GM23338 (cell line): Measurements from ENCODE around the gene PLK2.

ENCODE experiments used
- CREB1 ChIP-seq: fragments of 250-450 bp; sonication (Bioruptor Pico); IDR thresholded peaks from 2 replicates; pipeline ENCODE4 v1.5.0; 2020; ENCODE audit warnings: low read depth, mild to moderate bottlenecking, moderate library complexity
- EZH2 ChIP-seq: fragments of 200-600 bp; sonication (generic); IDR thresholded peaks from one replicate; pipeline ENCODE4 v1.8.0; 2017; ENCODE audit warnings: antibody characterized with exemption, mild to moderate bottlenecking, low read depth; ENCODE audit not compliant: unreplicated experiment
- EZH2phosphoT487 ChIP-seq: fragments of 200-600 bp; sonication (generic); IDR thresholded peaks from one replicate; pipeline ENCODE4 v1.8.1; 2018; ENCODE audit warnings: antibody characterized with exemption; ENCODE audit not compliant: unreplicated experiment
- JUNB ChIP-seq: IDR thresholded peaks from one replicate; pipeline ENCODE4 v1.6.1; 2016; ENCODE audit warnings: antibody characterized with exemption; ENCODE audit not compliant: unreplicated experiment
- POLR2AphosphoS5 ChIP-seq: IDR thresholded peaks from 2 replicates; pipeline ENCODE4 v1.6.1; 2016; ENCODE audit warnings: antibody characterized with exemption, low read depth
- STAT1 ChIP-seq: IDR thresholded peaks from one replicate; pipeline ENCODE4 v1.6.1; 2016; ENCODE audit warnings: antibody characterized with exemption; ENCODE audit not compliant: unreplicated experiment
- ZNF114 ChIP-seq: fragments of 250-450 bp; sonication (Bioruptor Pico); IDR thresholded peaks from 2 replicates; pipeline ENCODE4 v1.5.0; 2020; ENCODE audit warnings: mild to moderate bottlenecking, moderate library complexity
- ZNF331 ChIP-seq: fragments of 250-450 bp; sonication (Bioruptor Pico); IDR thresholded peaks from 2 replicates; pipeline ENCODE4 v1.5.0; 2020; ENCODE audit warnings: low read depth, mild to moderate bottlenecking, moderate library complexity
- TF ChIP-seq, protein P1 (sequence below), 2 experiments: fragments of 200-600 bp in 1 of 2; sonication (generic) in 1 of 2; conservative IDR thresholded peaks; 2 replicates each; pipeline versions ENCODE4 v1.5.1 to v1.6.1; 2016 to 2017; ENCODE audit warnings: antibody characterized with exemption in 2 of 2, low read depth in 2 of 2, mild to moderate bottlenecking in 2 of 2, moderate library complexity in 1 of 2
- TF ChIP-seq, protein P2 (sequence below): IDR thresholded peaks from one replicate; pipeline ENCODE4 v1.6.1; 2018; ENCODE audit warnings: antibody characterized with exemption; ENCODE audit not compliant: unreplicated experiment

DNA sequence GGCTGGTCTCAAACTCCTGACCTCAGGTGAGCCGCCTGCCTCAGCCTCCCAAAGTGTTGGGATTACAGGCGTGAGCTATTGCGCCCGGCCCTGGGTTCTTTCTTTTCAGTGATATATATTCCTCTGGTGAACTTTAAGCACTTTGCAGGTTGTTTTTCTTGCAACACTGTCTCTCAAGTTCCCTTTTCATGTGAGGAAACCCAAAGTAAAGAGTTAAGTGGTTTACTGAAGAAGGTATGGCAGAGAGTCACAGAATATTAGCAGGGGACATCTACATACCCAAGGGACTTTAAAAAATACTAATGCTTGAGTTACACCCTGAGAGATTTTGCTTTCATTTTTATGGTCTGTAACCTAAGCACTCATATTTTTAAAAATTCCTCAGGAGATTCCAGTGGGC is 24.6 kb upstream of the PLK2 start:
- TF ChIP-seq, protein P1, sequence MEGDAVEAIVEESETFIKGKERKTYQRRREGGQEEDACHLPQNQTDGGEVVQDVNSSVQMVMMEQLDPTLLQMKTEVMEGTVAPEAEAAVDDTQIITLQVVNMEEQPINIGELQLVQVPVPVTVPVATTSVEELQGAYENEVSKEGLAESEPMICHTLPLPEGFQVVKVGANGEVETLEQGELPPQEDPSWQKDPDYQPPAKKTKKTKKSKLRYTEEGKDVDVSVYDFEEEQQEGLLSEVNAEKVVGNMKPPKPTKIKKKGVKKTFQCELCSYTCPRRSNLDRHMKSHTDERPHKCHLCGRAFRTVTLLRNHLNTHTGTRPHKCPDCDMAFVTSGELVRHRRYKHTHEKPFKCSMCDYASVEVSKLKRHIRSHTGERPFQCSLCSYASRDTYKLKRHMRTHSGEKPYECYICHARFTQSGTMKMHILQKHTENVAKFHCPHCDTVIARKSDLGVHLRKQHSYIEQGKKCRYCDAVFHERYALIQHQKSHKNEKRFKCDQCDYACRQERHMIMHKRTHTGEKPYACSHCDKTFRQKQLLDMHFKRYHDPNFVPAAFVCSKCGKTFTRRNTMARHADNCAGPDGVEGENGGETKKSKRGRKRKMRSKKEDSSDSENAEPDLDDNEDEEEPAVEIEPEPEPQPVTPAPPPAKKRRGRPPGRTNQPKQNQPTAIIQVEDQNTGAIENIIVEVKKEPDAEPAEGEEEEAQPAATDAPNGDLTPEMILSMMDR (conservative IDR thresholded peaks at IDR 0.05; ENCODE audit: low read depth in 2 of 2), result no peak
- TF ChIP-seq ZNF331 (CRISPR knock-in tag) (no peak), EZH2 (no peak), EZH2phosphoT487 (no peak), POLR2AphosphoS5 (no peak), STAT1 (no peak), CREB1 (CRISPR knock-in tag) (no peak), ZNF114 (no peak), JUNB (no peak)
- TF ChIP-seq, protein P2, sequence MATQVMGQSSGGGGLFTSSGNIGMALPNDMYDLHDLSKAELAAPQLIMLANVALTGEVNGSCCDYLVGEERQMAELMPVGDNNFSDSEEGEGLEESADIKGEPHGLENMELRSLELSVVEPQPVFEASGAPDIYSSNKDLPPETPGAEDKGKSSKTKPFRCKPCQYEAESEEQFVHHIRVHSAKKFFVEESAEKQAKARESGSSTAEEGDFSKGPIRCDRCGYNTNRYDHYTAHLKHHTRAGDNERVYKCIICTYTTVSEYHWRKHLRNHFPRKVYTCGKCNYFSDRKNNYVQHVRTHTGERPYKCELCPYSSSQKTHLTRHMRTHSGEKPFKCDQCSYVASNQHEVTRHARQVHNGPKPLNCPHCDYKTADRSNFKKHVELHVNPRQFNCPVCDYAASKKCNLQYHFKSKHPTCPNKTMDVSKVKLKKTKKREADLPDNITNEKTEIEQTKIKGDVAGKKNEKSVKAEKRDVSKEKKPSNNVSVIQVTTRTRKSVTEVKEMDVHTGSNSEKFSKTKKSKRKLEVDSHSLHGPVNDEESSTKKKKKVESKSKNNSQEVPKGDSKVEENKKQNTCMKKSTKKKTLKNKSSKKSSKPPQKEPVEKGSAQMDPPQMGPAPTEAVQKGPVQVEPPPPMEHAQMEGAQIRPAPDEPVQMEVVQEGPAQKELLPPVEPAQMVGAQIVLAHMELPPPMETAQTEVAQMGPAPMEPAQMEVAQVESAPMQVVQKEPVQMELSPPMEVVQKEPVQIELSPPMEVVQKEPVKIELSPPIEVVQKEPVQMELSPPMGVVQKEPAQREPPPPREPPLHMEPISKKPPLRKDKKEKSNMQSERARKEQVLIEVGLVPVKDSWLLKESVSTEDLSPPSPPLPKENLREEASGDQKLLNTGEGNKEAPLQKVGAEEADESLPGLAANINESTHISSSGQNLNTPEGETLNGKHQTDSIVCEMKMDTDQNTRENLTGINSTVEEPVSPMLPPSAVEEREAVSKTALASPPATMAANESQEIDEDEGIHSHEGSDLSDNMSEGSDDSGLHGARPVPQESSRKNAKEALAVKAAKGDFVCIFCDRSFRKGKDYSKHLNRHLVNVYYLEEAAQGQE, result no peak
